ENCODE measurements around the gene ZBTB24.

Gene ZBTB24

DNA sequence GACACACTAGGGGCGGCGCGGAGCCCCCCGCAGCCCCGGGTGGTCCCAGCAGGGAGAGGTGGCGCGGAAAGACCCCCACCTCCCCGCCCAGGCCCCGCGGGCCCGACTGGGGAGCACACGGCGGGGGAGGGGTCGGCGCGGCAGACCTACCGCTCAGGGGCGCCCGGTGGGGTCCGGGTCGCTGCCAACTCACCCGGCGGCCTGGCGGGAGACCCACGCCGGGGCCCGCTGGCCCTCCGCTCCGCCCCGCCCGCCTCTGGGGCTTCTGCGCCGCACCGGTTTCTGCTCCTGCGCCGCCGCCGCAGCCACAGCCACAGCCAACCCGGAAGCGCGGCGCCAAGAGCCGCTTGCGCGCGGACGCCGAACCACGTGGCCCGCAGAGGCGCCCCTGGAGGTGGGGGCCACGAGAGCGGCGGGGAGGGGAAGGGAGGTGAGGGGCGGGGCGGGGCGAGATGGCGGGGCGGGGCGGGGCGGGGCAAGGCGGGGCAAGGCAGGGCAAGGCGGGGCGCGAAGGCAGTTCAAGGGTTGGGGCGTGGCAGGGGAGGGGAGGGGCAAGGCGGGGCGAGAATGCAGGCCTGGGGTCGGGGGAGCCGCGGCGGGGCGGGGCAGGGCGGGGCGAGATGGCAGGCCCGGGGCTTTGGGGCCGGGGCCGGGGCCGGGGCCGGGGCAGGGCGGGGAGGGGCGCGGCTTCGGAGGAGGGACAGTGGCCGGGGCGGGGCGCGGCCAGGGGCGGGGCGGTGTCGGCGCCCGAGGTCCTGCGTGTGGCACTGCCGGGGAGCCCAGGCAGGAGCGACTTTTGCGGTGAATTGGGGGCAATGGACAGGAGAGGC lies at the start of gene ZBTB24:
TSS of gene ZBTB24 (minus strand) at position 315 of the 830 bp plus-strand sequence. CDS start 1,193 bp downstream, outside the sequence.
- in situ Hi-C loops (cut with HindIII; ENCODE audit: low sequenced_read_pairs): no loop called here

DNA sequence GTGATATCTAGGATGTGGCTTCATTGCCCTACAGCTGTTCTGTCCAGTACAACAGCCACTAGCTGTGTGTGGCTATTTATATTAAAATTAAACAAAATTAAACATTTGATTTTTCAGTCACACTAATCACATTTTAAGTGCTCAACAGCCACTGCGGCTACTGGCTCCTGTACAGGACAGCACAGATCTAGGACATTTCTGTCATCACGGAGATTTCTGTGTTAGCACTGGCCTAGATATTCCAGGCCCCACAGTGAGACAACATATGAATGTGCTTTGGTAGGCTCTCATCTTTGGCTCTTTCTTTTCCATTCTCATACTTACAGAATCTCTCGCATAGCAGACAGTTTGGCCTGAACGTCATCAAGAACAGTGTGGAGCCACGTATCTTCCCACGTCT lies 48.4 kb upstream of the ZBTB24 start:
- DNase-seq (ENCODE audit: low read depth, low spot score): no peak
- no peak for TF ChIP-seq CTCF (IDR thresholded peaks at IDR 0.05; ENCODE audit: low read depth, low read length)
- in situ Hi-C loops (cut with HindIII; ENCODE audit: low sequenced_read_pairs): no loop called here
- no peak overlapping the region for H3K4me3 ChIP-seq (ENCODE audit: low read depth, low read length)

More for the DNA sequence above, at the start of gene ZBTB24:
- peak within 1 kb of the TSS; percentile 71 for H3K4me3 ChIP-seq (ENCODE audit: low read depth, low read length)
- peak; percentile 89 for DNase-seq (ENCODE audit: low read depth, low spot score)
- no peak for TF ChIP-seq CTCF (IDR thresholded peaks at IDR 0.05; ENCODE audit: low read depth, low read length)

GRCh38 chr6:109527989-109528388 lies 45.0 kb upstream of the ZBTB24 start:
- in situ Hi-C loops (cut with HindIII; ENCODE audit: low sequenced_read_pairs): no loop called here
- no peak overlapping the region for H3K4me3 ChIP-seq (ENCODE audit: low read depth, low read length)
- DNase-seq (ENCODE audit: low read depth, low spot score): no peak
- peak; percentile 37 for TF ChIP-seq CTCF (IDR thresholded peaks at IDR 0.05; ENCODE audit: low read depth, low read length)

DNA sequence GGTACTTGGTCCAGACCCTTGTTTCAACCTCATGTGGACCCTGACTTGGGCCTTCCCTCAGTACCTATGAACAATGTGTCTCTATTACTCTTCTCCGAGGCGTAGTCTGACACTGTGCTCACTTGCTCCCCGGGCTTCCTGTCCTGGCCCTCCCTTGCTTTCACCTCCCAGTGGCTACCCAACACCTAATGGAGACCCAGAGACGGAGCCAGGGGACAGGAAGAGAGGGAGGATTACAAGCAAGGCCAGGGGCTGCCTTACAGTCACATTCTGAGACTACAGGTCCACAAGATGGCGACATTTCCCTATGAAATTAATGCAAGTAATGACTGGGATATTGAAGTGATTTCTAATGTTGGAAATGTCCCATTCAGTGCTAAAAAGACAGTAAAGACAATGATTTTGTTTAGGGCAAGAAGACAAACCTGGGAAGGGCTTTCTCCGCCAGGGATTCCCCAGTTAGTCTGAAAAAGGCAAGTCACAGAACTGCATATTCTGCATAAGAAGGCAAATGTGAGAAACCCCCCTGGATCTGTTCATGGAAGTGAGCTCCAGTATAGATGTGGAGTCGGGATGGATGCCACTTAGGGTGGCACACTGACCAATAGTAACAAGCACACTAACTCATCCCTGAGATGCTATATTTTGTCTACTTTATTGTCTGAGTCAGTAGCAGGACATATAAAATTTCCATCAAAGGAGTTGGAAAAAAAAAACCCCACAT lies 44.0 kb upstream of the ZBTB24 start:
- peak; percentile 72 for DNase-seq (ENCODE audit: low read depth, low spot score)
- in situ Hi-C loops (cut with HindIII; ENCODE audit: low sequenced_read_pairs): no loop called here
- no peak overlapping the region for H3K4me3 ChIP-seq (ENCODE audit: low read depth, low read length)
- TF ChIP-seq CTCF (IDR thresholded peaks at IDR 0.05; ENCODE audit: low read depth, low read length): peak; percentile 67

DNA sequence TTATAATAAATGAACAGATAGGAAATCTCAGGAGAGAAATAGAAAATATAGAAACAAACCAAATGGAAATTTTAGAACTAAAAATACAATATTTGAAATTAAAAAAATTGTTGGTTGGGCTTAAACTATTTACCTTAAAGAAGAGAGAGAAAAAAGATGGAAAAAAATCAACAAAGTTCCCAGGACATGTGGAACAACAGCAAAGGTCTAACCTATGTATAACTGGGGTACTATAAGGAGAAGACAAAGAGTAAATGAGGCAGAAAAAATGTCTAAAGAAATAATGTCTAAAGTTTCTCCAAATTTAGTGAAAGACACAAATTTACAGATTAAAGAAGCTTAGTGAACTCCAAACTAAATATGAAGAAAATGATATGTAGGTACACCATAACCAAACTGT lies 41.1 kb upstream of the ZBTB24 start:
- DNase-seq (ENCODE audit: low read depth, low spot score): no peak
- no peak overlapping the region for H3K4me3 ChIP-seq (ENCODE audit: low read depth, low read length)
- no peak for TF ChIP-seq CTCF (IDR thresholded peaks at IDR 0.05; ENCODE audit: low read depth, low read length)
- in situ Hi-C loops (cut with HindIII; ENCODE audit: low sequenced_read_pairs): no loop called here

DNA sequence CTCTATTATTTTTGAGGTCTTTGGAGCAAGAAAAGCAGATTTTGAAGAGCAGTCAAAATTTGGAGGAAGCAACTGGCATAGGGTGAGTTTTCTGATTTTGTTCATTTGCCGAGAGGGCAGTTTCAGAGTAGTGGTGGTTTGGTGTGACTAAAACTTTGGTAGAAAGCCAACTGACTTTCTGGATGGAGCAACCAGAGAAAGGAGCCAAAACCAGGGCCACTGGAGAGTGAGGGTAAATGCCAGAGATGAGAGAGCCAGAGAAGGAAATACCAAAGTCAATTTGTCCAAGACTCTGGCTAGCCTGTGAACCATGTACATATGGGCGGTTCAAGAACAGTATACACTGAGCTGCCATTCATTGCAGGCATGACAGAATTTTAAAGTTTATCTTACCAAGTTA lies 40.5 kb upstream of the ZBTB24 start:
- DNase-seq (ENCODE audit: low read depth, low spot score): peak; percentile 68
- H3K4me3 ChIP-seq (ENCODE audit: low read depth, low read length): no peak overlapping the region
- in situ Hi-C loops (cut with HindIII; ENCODE audit: low sequenced_read_pairs): no loop called here
- TF ChIP-seq CTCF (IDR thresholded peaks at IDR 0.05; ENCODE audit: low read depth, low read length): no peak
